Measurements from ENCODE around the gene PTGER1.
"Not testable (repeated sequence)": the region's sequence is repeated elsewhere in the genome, so short reads cannot be mapped to it uniquely, and the experiment has no call there.

PTGER1 gene

GRCh38 chr19:14463747-14464146 is 11.4 kb downstream of the PTGER1 start:
- no peak overlapping the region for H3K4me3 ChIP-seq (ENCODE audit: low read depth, low read length)
- TF ChIP-seq, protein P1, sequence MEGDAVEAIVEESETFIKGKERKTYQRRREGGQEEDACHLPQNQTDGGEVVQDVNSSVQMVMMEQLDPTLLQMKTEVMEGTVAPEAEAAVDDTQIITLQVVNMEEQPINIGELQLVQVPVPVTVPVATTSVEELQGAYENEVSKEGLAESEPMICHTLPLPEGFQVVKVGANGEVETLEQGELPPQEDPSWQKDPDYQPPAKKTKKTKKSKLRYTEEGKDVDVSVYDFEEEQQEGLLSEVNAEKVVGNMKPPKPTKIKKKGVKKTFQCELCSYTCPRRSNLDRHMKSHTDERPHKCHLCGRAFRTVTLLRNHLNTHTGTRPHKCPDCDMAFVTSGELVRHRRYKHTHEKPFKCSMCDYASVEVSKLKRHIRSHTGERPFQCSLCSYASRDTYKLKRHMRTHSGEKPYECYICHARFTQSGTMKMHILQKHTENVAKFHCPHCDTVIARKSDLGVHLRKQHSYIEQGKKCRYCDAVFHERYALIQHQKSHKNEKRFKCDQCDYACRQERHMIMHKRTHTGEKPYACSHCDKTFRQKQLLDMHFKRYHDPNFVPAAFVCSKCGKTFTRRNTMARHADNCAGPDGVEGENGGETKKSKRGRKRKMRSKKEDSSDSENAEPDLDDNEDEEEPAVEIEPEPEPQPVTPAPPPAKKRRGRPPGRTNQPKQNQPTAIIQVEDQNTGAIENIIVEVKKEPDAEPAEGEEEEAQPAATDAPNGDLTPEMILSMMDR (IDR thresholded peaks at IDR 0.05; ENCODE audit: low read depth, low read length): no peak

GRCh38 chr19:14462401-14462800 is 12.8 kb downstream of the PTGER1 start:
- H3K4me3 ChIP-seq (ENCODE audit: low read depth, low read length): not testable (repeated sequence)

DNA sequence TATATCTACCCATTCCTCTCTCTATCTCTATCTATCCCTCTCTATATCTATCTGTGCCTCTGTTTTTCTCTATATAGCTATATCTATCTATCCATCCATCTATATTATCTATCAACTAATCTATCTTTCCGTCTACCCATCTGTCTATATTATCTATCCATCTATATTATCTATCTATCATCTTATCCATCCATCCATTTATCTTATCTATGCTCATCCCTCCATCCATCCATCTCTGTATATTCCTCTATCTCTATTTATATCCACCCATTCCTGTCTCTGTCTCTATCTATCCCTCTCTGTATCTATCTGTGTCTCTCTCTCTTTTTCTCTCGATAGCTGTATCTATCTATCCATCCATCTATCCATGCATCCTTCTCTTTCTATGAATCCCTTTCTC is 14.2 kb downstream of the PTGER1 start:
- TF ChIP-seq, protein P1 (IDR thresholded peaks at IDR 0.05; ENCODE audit: low read depth, low read length): no peak
- no peak overlapping the region for H3K4me3 ChIP-seq (ENCODE audit: low read depth, low read length)

DNA sequence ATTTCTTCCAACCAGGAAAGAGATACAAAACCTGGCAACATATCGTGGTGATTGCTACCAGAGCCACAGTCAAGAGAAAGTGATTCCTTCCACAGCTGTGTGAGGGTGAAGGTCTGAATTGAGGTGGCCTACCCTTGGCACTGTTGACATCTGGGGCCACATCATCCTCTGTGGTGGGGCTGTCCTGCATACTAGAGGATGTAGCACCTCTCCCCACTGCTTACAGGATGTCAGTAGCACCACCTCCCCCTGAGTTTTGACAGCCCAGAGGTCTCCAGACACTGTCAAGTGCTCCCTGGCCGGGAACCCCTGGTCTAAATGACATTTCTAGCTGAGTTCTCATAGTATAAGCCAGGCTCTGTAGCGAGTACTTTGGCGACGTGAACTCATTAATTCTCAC is 15.5 kb downstream of the PTGER1 start:
- TF ChIP-seq, protein P1 (IDR thresholded peaks at IDR 0.05; ENCODE audit: low read depth, low read length): no peak
- H3K4me3 ChIP-seq (ENCODE audit: low read depth, low read length): no peak overlapping the region

DNA sequence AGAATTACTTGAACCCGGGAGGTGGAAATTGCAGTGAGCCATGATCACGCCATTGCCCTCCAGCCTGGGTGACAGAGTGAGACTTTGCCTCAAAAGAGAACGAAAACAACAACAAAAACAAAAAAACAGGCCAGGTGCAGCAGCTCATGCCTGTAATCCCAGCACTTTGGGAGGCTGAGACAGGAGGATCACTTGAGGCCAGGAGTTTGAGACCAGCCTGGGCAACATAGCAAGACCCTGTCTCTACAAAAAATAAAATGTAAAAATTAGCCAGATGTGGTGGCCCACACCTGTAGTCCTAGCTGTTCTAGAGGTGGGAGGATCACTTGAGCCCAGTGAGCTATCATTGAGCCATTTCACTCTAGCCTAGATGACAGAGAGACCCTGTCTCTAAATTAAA is 22.9 kb downstream of the PTGER1 start:
- H3K4me3 ChIP-seq (ENCODE audit: low read depth, low read length): not testable (repeated sequence)

DNA sequence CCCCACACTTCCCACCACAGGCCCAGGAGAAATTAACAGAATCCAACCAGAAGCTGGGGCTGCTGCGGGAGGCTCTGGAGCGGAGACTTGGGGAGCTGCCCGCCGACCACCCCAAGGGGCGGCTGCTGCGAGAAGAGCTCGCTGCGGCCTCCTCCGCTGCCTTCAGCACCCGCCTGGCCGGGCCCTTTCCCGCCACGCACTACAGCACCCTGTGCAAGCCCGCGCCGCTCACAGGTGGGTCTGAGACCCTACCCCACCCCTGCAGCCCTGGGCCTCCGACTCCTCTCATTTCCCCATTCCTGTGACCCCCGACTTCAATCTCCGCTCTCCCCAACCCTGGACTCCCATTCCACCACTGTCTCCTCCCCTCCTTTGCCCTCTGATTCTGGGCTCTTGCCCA is 24.3 kb downstream of the PTGER1 start:
- TF ChIP-seq, protein P1 (IDR thresholded peaks at IDR 0.05; ENCODE audit: low read depth, low read length): no peak

GRCh38 chr19:14450168-14450874 is 24.8 kb downstream of the PTGER1 start:
- no peak overlapping the region for H3K4me3 ChIP-seq (ENCODE audit: low read depth, low read length)
- TF ChIP-seq, protein P1 (IDR thresholded peaks at IDR 0.05; ENCODE audit: low read depth, low read length): no peak

More for the DNA sequence above, 24.3 kb downstream of the PTGER1 start:
- no peak overlapping the region for H3K4me3 ChIP-seq (ENCODE audit: low read depth, low read length)

DNA sequence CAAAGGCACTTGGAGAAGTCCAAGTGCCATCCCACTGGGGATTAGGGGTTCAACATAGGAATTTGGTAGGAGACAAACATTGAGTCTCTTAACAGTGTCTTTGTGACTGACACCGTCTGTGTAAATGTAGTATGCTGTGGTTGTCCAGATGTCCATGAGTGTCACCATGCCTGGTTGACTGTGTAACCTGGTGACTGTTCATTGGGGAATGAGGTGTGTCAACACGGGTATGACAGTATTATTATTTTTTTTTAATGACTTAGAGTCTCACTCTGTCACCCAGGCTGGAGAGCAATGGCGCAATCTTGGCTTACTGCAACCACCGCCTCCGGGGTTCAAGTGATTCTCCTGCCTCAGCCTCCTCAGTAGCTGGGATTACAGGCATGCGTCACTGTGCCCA is 25.8 kb downstream of the PTGER1 start:
- no peak overlapping the region for H3K4me3 ChIP-seq (ENCODE audit: low read depth, low read length)
- TF ChIP-seq, protein P1 (IDR thresholded peaks at IDR 0.05; ENCODE audit: low read depth, low read length): no peak

All from WI38 (cell line).